KMS-11 (cell line): ENCODE results near the gene PIGL.

Source experiments
- H2AFZ ChIP-seq: fragments of 200-600 bp; sonication (generic); 2 replicates; pipeline ENCODE4 v1.6.1; 2016; ENCODE audit warnings: antibody characterized with exemption, mixed run types, low read depth
- H3K27ac ChIP-seq: fragments of 200-600 bp; sonication (generic); 2 replicates; pipeline ENCODE4 v1.6.1; 2016; ENCODE audit warnings: mild to moderate bottlenecking, mixed run types
- H3K27me3 ChIP-seq: fragments of 200-600 bp; sonication (generic); 2 replicates; pipeline ENCODE4 v1.6.1; 2017; ENCODE audit warnings: mild to moderate bottlenecking, low read depth, mixed run types, moderate library complexity; ENCODE audit not compliant: insufficient read depth
- H3K36me3 ChIP-seq: fragments of 200-600 bp; sonication (generic); 2 replicates; pipeline ENCODE4 v1.6.1; 2017; ENCODE audit warnings: mild to moderate bottlenecking, mixed run types; ENCODE audit not compliant: insufficient read depth
- H3K4me1 ChIP-seq: fragments of 200-600 bp; sonication (generic); 2 replicates; pipeline ENCODE4 v1.6.1; 2016; ENCODE audit warnings: mild to moderate bottlenecking, low read depth, mixed run types; ENCODE audit not compliant: poor library complexity, severe bottlenecking
- H3K4me2 ChIP-seq: fragments of 200-600 bp; sonication (generic); 2 replicates; pipeline ENCODE4 v1.7.0; 2016; ENCODE audit warnings: mild to moderate bottlenecking, mixed run types
- H3K4me3 ChIP-seq: fragments of 200-600 bp; sonication (generic); IDR thresholded peaks from 2 replicates; pipeline ENCODE4 v1.6.1; 2017; ENCODE audit warnings: low read depth, low read length, mixed read lengths; ENCODE audit not compliant: insufficient read depth
- H3K79me2 ChIP-seq: fragments of 200-600 bp; sonication (generic); 2 replicates; pipeline ENCODE4 v1.6.1; 2016; ENCODE audit warnings: low read depth, mixed run types; ENCODE audit not compliant: insufficient read depth
- H3K9ac ChIP-seq: fragments of 200-600 bp; sonication (generic); 2 replicates; pipeline ENCODE4 v1.6.1; 2016; ENCODE audit warnings: mild to moderate bottlenecking, mixed run types
- H4K20me1 ChIP-seq: fragments of 200-600 bp; sonication (generic); 2 replicates; pipeline ENCODE4 v1.6.1; 2016; ENCODE audit warnings: mild to moderate bottlenecking, mixed run types; ENCODE audit not compliant: insufficient read depth
- TF ChIP-seq, protein P1 (sequence below): fragments of 200-600 bp; sonication (generic); conservative IDR thresholded peaks from 2 replicates; pipeline ENCODE4 v1.6.1; 2017; ENCODE audit warnings: low read depth, mild to moderate bottlenecking, antibody characterized with exemption, low read length, moderate library complexity, mixed read lengths

PIGL gene

DNA sequence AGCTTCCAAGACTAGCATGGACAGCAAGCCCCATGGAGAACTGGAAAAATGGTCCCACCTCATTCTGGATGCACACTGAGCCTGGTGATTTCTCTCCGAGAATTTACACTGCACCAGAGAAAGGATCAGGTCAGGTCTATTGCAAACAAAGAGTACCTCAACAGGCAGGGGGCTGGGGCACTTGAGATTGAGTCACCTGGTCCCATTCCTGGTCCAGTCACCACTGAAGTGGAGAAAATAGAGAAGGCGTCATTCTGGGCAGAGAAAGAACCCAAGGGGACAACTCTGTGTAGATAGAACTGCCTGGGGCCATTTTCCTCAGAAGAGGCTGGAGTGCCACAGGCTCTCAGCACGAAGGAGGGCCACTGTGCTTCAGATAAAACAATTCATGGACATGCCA is 97.8 kb downstream of the PIGL start:
- Histone ChIP-seq H3K4me1 (no peaks in the 10 kb centered on the region), H2AFZ (no peak overlapping the region), H3K27ac (no peak overlapping the region), H3K9ac (no peak overlapping the region), H3K79me2 (no peaks in the 10 kb centered on the region), H4K20me1 (no peaks in the 10 kb centered on the region), H3K4me2 (no peak overlapping the region), H3K27me3 (no peaks in the 10 kb centered on the region), H3K36me3 (no peaks in the 10 kb centered on the region), H3K4me3 (no peak overlapping the region)
- TF ChIP-seq, protein P1, sequence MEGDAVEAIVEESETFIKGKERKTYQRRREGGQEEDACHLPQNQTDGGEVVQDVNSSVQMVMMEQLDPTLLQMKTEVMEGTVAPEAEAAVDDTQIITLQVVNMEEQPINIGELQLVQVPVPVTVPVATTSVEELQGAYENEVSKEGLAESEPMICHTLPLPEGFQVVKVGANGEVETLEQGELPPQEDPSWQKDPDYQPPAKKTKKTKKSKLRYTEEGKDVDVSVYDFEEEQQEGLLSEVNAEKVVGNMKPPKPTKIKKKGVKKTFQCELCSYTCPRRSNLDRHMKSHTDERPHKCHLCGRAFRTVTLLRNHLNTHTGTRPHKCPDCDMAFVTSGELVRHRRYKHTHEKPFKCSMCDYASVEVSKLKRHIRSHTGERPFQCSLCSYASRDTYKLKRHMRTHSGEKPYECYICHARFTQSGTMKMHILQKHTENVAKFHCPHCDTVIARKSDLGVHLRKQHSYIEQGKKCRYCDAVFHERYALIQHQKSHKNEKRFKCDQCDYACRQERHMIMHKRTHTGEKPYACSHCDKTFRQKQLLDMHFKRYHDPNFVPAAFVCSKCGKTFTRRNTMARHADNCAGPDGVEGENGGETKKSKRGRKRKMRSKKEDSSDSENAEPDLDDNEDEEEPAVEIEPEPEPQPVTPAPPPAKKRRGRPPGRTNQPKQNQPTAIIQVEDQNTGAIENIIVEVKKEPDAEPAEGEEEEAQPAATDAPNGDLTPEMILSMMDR = no peak

DNA sequence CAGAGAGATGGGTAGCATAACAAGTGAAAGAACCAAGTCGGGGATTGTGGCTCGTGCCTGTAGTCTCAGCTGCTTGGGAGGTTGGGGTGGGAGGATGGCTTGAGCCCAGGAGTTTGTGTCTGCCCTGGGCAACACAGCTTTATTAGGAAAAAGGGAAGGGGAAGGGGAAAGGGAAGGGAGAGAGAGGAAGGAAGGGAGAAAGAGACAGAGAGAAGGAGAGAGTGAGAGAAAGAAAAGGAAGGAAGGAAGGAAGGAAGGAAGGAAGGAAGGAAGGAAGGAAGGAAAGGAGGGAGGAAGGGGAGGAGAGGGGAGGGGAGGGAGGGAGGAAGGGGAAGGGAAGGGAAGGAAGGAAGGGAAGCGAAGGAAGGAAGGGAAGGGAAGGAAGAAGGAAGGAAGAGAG is 103.0 kb downstream of the PIGL start:
- no peak overlapping the region for H3K4me2 ChIP-seq
- H3K4me3 ChIP-seq = no peak overlapping the region

DNA sequence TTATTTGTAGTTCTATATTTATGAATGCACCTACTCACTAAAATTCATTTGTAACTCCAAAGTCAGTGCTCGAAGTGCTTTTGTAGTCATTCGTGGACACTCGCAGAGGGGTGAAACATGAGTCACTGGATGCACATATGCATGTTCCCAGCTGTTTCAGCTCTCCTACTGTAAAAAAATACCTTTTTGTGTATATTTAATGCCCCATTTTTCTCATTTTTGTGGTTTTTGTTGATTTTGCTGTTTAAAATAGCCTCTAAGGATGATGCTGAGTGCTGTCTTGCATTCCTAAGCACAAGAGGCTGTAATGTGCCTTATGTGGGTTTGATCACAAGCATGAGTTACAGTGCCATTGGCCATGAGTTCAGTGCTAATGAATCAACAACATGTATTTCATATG is 105.6 kb downstream of the PIGL start:
- no peaks in the 10 kb centered on the region for H4K20me1 ChIP-seq
- no peak overlapping the region for H2AFZ ChIP-seq
- no peaks in the 10 kb centered on the region for H3K4me1 ChIP-seq
- H3K9ac ChIP-seq = no peak overlapping the region
- no peak overlapping the region for H3K4me2 ChIP-seq
- no peak overlapping the region for H3K4me3 ChIP-seq
- H3K79me2 ChIP-seq = no peaks in the 10 kb centered on the region
- no peak overlapping the region for H3K27ac ChIP-seq
- H3K27me3 ChIP-seq = no peaks in the 10 kb centered on the region
- H3K36me3 ChIP-seq = no peaks in the 10 kb centered on the region
- TF ChIP-seq, protein P1 = no peak

More for the DNA sequence above, 103.0 kb downstream of the PIGL start:
- no peak overlapping the region for H3K9ac ChIP-seq
- H3K79me2 ChIP-seq = no peaks in the 10 kb centered on the region
- H3K36me3 ChIP-seq = no peaks in the 10 kb centered on the region
- no peaks in the 10 kb centered on the region for H3K27me3 ChIP-seq
- H2AFZ ChIP-seq = no peak overlapping the region
- H3K4me1 ChIP-seq = no peaks in the 10 kb centered on the region
- H4K20me1 ChIP-seq = no peaks in the 10 kb centered on the region
- TF ChIP-seq, protein P1 = no peak
- H3K27ac ChIP-seq = no peak overlapping the region

DNA sequence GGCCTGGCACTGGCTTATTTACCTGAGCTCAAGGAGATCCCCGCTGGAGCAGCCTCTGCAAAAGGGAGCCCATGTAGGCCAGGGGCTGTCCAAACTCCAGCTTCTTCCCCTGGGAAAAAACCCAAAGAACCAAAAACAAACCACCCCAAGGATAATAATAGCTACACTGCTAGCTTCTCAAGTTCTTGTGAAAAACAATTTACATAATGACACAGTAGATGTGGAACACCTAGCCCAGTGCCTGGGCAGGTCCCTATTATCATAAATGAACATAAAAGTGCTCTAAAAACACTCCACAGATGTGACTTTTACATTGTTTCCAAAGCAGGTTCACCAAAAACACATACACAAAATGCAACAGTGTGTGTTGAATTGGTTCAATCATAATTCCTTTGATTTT is 109.0 kb downstream of the PIGL start:
- TF ChIP-seq, protein P1 = no peak
- no peak overlapping the region for H3K4me2 ChIP-seq
- H3K4me1 ChIP-seq = no peaks in the 10 kb centered on the region
- H3K4me3 ChIP-seq = no peak overlapping the region
- no peak overlapping the region for H3K27ac ChIP-seq
- no peaks in the 10 kb centered on the region for H4K20me1 ChIP-seq
- H2AFZ ChIP-seq = no peak overlapping the region
- no peaks in the 10 kb centered on the region for H3K79me2 ChIP-seq
- no peak overlapping the region for H3K9ac ChIP-seq
- no peaks in the 10 kb centered on the region for H3K36me3 ChIP-seq
- H3K27me3 ChIP-seq = no peaks in the 10 kb centered on the region
